DMS153 treated with DMSO at 0.1 percent for 48 hours (cell line): Measurements from ENCODE around the gene TBKBP1.

Source experiments
- DNase-seq: peaks from one replicate; lab custom pipeline; 2025; ENCODE audit not compliant: unreplicated experiment; lab: John Stamatoyannopoulos, UW

The TBKBP1 gene

DNA sequence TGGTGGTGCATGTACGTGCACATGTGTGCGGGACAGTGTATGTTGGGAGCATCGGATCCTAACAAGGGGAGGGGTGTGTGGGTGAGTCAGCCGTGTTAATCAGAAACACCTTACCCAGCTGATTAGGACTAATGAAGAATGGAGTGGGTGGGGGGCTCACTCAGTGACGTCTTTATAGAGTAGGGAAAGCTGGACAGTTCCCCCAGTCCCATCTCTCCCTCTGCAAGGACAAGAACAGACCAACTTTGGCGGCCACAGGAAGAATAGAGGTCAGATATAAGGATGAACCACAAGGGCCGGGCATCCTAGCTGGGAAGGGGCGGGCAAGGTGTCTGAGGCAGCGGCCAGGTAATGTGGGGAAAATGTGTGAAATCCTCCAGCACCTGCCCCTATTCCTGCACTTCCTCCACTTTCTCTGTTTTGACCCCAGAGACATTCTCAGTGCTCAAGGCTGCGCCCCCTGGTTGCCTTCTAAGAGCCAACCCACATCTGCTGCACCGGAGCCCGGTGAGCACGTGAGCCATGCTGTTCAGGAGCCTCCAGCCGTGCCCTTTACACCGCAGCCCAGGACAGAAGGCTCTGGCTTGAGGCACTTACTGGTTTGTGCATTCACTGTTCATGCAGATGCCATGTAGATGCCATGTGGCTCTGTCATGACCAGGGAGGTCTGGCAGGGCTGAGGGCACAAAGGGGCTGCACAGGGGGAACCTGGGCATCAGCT is 20.2 kb downstream of the TBKBP1 start:
- no peak for DNase-seq

DNA sequence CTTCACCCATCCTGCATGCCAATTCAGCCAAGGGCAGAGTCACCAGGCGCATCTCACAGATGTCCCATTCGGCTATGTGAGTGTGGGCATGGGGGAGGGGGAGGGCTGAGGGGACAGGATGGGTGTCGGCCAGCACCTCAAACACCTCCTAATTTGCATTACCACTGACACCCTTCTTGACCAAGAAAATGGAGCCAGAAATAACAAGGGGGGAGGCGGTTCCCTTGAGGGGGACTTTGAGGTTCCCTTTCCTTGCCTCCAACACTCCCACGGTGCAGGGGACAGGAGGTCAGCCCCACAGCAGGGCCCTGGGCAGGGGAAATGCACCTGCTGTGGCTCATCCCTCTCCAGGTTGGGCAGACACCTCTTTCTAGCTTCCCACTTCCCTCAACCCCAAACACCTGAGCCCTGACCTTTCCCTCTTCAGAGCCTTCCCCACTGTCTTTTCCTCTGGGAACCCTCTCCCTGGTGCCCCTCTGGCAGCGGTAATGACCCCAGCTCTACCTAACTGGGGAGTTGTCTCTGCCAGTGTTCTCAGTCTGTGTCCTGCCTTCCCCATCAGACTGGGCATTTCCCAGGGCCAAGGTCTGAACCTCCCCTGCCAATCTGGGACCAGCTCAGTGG is 20.9 kb downstream of the TBKBP1 start:
- DNase-seq = no peak

DNA sequence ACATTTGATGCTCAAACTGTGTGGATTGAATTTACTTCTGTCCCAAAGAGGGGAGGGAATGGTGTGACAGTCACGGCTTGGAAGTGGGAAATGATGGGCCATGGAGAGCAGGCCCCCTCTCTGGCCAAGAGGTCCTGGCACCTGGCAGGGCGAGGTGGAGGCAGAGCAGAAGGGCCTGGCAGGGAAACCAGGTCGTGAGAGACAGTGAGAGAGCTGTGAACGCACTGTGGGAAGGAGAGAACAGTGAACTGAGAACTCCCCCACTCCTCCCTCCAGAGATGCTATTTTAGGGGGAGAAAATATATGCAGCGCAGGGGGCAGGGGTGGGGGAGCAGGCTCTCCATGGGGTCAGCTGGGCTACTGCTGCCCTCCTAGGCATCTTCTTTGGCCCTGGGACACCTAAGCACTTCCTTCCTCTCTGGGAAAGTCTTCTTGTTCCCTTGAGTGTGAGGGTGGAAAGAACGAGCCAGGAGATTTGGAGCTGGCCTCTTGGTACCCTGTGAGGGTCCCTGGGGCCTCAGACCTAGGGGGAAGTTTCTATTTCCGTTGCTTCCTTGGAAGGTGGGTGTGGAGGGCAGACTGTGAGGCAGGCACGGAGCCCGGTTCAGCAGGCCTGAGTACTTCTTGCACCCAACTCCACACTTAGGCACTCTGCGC is 21.8 kb downstream of the TBKBP1 start:
- no peak for DNase-seq

DNA sequence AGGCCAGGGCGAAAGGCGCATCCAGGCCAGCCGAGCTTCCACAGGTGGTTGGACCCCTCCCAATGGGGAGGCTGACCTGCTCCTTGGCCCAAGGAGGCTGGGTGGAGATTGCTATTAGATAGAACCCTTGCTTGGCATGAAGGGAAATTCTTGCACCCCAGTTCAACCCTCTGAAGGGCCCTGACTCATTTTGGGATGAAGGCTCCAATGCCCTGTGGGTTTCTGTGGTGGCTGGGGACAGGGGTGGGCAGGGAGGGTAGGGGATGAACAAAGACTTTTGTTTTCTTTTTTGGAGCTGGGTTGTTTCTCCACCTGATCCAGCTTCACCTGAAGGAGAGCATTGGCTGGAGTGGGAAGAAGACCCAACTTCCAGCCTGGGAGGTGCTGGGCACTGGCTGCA is 22.4 kb downstream of the TBKBP1 start:
- no peak for DNase-seq

DNA sequence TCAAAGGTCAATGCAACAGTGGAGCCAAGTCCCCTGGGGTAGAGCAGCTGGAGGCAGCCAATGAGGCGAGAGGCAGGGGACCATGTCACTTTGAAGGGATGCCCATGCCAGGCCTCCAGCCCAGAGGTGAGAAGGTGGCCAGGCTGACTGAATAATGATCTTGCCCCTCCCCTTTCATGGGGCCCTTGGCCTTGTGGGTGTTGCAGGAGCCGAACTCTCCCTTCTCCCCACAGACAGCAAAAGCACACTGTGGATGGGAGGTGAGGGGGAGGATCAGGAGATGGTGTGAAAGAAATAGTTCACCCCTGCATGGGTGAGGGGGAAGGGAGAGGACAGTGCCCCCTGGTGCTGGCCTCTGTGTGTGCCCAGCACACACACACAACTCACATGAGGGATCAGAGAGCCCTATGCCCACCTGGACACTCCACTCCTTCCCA is 23.3 kb downstream of the TBKBP1 start:
- DNase-seq = no peak

DNA sequence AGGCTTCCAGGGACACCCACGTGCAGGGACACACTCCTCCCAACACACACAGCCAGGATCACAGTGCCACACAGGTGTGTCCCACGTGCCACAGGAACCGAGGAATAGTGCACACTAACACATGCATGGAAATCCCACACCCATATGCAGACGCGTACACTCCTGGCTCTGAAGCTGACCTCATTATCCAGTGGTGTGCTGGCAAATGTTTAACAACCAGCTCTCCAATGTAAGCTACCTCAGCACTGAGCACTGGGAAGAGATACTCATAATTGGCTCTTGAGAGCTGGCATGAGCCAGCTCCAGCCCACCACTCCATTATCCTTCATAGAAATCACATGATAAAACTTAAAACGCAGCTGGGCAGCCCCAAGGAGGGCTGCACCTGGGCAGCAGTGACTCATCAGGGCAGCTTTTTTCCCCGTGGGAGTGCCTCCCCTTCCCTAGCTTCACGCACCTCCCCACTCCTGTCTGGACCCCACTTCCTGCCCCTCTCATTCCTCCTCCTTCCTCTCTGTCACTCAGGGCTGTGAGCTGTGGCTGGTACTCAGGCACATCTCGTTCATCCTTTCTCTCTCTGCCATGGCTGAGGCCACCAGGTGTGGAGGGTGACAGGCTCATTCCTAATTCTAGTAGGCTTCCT is 24.1 kb downstream of the TBKBP1 start:
- DNase-seq = no peak

DNA sequence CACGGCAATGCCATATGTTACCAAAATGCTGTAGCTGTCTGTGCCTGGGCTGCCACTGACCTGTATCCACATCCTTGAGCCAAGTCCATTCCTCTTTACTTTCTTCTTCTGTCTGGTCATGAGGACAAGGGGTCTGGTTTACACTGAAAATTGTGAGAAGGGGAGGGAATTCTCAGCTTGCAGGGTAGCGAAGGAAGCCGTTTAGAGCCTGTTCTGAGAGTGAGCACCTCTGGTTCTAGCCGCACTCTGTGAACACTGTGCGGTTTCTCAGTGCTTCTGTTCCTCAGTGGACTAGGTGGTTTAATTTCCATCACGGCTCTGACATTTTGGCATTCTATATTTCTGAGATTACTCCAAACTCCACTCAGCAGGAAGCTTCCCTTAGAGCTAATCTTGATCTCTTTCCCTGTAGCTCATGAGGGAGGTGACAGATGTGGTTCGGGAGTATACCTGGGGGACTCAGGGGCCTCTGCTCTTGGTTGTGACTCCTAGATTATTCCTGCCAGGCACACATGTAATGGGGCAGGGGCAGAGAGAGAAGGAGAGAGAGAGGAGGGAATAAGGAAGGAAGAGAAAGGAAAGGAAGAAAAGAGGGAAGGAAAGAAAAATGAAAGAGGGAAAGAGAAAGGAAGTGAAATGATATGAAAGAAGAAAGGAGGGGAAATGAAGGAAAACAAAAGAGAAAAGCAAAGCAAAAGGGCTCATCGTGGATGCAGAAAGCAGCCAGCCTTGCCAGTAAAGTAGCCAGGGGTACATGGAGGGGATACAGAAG is 24.9 kb downstream of the TBKBP1 start:
- no peak for DNase-seq

DNA sequence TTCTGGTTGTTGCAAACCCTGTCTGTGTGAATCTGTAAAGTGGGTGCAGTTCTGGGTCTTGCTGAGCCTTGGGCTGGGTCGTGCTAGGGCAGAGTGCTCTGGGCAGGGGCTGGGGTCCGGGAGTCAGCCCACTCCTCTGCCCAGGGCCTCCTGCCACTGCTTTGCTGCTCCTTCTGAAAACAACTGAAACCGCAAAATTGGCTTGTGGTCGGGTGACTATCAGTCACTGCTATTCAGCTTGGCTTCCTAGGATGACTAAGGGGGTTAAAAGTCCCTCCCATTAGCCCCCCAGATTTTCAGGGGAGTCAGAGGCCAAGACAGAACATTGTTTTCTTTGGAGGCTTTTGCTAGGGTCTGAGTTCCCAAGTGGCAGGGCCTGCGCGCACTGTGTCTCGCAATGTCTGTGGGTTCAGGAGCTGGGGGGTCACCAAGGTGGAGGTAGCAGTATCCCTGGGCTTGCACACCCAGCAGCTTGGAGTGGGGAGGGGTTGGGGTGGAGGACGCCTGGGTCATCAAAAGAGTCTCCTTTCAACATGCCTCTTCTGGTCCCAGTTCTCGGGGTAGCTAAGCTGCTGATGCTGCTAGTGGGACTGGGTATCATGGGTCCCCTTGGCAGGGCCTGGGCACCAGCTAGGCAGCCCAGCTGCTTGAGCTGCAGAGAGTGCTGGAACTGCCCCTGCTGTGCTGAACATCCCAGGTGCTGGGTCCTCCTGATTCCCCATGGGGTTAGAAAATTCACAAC is 25.6 kb downstream of the TBKBP1 start:
- DNase-seq = no peak

DNA sequence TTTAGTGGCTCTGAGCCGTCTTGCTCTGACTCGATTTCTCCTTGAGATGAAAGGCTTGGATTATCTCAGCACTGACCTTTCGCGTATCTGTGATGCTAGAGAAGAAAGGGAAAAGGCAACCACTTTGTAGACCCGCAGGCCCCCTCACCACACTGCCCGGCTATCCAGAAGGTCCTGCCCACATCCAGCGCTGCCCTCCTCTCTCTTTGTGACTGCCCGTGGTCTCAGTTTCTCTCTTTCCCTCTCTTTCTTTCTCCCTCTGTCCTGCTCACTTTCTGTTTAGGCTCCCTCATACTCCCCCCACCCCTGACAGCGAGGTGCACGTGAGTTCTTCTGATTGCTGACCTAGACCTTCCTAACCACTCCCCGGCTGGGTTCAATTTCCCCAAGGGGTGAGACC is 26.2 kb downstream of the TBKBP1 start:
- DNase-seq = no peak

DNA sequence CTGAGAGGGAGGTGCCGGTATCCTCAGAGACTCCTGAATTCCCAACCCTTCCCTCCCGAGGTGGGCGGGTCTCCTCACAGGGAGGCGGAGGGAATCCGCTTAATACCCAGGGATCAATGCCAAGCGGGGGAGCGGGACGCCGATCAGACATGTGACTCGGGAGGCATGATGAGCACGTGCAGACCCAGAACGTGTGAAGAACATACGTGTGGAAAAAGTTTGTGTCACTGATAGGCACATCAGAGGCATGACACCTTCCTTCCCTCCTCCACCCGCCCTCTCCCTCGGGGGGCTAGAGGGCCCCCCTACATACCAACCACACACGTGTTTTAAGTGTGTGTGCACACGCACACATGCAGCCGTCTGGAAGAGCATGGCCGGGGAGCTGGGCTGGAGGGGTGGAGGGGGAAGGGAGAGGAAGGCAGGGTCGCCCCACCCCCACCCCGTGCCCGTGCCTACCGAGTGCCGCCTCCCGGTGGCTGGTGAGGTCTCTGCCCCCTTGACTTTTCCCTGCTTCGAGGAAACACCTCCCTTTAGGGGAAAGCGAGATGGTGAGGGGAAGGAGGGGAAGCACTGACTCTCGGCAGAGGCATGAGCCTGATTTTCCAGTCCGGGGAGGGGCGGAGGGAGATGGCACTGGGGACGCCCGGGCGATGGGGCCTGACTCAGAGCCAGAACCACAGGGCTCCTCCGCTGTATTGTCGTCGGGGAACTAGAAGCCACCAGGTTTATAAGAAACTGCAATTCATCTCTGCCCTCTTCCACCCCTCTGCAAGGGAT is 27.0 kb downstream of the TBKBP1 start:
- no peak for DNase-seq

DNA sequence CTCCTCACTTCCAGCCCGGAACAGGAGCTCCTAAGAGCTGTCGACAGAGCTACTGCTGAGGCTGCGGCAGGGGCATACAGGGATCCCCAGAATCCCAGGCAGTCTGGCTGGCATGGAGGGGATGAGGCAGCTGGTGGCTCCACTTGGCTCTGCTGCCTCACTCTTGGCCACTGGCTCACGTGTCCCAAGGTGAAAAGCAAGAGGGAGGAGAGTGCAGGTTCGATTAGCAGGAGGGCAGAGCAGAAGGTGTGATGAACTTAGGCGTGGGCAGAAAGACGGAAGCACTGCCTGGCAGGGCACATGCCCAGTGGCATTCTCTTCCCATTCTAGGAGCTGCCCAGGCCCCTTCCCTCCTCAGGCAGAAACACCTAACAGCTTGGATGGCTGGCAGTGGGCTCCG is 27.8 kb downstream of the TBKBP1 start:
- no peak for DNase-seq

DNA sequence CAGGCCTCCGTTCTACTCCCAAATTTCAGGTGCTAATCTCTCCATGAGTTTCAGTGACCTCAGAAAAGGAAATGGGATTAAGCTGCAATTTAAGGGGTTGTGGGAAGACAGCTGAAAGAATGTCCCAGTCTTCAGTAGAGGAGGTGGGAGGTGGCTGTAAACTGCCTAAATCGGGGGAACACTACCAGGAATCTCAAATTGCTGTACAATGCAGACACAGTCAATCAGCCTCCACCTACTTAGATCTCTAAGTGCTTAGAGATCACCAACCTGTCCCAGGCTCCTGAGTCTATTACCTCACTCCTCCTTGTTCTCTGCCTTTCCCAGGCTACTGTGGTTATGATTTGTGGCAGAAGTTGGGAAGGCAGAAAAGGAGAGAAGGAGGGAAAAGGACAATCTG is 30.7 kb downstream of the TBKBP1 start:
- DNase-seq = no peak

DNA sequence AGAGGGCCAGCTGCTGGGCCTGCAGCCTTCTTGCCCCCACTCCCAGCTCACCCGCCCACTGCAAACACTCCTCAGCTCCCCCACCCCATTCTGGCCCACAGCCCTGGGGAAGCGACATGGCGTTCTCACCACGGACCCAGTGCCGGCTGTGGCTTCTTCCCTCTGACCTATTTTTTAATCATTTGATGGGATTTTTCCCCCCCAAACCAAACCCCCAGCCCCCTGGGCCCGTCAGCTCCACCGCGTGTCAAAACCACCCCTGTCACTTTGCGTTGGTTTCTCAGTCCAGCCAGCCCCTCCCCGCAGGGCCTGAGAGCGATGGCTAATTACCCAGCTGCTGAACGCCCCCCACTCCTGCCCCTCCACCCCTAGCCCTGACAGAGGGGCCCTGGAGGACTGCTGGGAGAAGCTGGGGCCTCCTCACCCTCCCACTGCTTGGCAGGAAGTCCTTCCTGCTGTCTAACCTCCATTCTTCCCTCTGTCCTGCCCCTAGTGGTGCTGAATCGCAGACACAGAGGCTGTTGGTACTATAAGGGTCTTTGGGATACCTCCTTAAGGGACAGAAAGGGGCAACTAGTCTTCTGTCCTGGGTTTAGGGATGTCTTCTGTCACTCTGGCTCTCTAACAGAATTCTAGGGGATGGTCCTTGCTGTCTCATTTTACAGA is 31.6 kb downstream of the TBKBP1 start:
- DNase-seq = no peak

DNA sequence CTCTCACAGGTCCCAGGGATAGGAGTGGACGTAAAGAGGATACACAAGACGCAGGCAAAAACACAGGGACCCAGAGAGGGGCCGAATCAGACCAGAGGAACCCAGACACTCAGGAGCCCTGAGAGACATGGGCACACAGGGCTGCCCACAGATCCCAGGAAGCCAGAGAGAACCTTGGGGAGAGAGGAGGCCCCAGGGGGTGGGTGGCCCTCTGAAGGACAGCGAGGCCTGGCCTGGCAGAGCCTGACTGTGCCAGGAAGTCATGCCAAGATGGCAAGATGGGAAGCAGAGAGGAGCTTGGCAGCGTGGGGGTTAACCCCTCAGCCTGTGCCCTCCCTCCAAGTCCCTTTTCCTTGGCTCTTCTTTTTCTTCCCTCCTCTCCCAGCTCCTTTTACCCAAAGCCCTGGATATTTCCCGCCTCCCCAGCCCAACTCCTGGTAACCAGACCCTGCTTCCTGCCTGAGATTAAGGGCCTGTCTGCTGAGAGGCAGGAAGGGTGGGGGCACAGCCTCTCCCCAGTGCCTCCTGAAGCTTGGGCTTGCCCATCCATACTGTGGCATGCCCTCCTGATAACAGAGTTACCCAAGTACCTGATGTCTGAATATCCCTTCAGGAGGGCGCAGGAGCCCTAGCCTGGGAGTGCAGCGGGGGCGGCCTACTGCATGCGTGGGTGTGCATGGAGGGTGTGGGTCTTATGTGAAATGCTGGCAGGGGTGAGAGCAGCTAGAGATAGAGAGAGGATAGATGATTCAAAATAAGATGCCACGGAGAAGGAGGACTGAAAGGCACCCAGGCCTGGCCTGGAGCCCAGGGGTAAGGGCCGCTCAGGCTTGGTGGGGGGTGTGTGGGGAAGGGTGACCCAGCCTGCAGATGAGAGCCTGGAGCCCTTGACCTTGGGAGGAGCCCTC is 33.1 kb downstream of the TBKBP1 start:
- no peak for DNase-seq

DNA sequence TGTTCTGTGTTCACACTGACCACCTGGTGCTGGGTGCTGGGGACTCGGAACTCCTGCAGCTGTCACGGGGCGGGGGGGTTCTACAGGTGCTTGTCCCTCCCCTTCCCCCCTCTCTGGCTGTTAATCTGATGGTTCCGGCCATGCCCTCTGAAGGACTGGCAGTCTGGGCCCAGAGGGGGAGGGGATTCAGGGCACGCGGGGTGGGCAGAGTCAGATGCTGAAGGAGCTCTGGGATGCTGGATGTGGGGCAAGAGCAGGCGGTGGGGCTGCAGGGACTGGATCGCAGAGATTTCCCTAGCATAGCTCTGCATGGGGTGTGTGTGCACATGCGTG is 33.7 kb downstream of the TBKBP1 start:
- DNase-seq = no peak

DNA sequence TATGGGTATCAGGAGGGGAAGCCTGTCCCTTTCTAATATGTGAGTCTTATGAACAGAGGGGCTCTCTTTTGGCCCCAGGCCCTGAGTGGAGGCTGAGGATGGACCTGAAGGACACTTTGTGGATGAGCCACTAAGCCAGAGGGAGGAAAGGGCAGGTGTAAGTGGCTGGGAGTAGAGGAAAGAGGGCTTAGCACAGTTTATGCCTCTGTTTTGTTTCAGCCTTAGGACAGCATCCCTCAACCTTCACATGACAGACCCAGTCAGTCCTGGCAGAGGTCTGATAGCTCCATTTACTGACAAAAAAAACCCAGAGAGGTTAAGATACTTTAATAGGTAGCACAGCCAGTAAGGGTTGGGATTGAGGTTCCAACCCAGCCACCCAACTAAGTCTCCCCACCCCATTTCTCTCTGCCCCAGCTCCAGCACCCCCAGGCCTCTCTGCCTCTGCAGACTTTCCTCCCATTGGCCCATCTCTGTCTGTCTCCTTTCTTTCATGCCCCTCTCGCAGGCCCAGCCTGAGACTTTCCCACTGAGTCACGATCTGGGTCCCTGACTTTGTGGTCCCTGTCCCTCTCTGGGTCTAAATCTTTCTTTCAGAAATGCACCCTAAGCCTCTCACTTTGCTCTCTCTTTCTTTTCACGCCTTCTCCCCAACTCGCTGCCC is 34.4 kb downstream of the TBKBP1 start:
- DNase-seq = no peak

DNA sequence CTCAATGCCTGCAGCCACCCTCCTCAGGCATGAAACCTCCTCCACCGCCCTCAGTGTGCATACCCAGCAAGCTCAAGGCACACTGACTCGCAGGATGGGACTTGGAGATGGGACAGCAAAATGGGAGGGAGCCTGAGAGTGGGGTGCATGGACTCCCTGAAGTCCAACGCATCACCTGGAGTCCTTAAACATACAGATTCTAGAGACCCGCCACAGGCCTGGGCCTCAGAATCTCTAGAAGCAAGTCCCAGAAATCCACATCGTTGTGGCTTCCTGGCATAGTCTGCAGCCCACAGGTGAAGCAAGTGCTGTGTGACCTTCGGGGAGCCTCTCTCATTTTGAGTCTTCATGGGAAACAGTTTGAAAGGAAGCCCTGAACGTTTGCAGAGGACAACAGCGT is 35.5 kb downstream of the TBKBP1 start:
- no peak for DNase-seq

DNA sequence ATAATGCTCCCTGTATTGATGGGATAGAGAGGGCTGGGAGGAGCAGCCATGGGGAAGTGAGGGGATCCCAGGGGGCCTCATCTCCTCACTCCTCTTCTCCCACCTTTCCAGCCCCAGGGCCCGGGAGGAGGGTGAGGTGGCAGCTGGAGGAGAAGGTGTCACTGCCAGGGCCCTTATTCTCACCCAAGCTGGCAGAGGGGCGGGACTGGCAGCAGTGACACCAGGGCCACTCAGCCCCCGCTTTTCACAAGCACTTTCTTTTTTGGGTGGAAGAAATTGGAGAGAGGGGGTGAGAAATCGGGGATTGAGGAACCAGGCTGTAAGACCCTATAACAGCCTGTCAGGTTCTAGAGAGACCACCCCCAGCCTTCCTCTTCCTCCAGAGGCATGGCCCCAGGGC is 36.7 kb downstream of the TBKBP1 start:
- no peak for DNase-seq
